ENCODE measurements around the gene MCF2L2. TPM values are rescaled to one million over a fixed set of nuclear protein-coding genes. Genes with fewer than 3 reads are reported as not detected.

The MCF2L2 gene
- total and polyA plus RNA-seq, 9 of the 15 experiments (the other 6 are each of a cell fraction or from before 2014, with no cell fraction given), result 0.56 to 4.2 (median 3.0) TPM

GRCh38 chr3:183447206-183448001, 19.0 kb upstream of the MCF2L2 start (continued):
- TF ChIP-seq TRIM24 (IDR thresholded peaks at IDR 0.05), result peak in 1 of 2 experiments; percentile 52; a peak in 1 of 4 replicates
- TF ChIP-seq NR4A1 (CRISPR knock-in tag; IDR thresholded peaks at IDR 0.05), result no peak
- TF ChIP-seq NR4A1 (tag; IDR thresholded peaks at IDR 0.05), result no peak
- no peak for TF ChIP-seq JUN (IDR thresholded peaks at IDR 0.05; ENCODE audit: borderline replicate concordance, low read depth, low read length)
- no peak for TF ChIP-seq JUN (CRISPR knock-in tag; IDR thresholded peaks at IDR 0.05; ENCODE audit: borderline replicate concordance)
- TF ChIP-seq NRF1 (conservative IDR thresholded peaks at IDR 0.05 in 1 of 2, IDR thresholded peaks at IDR 0.05 in 1 of 2), result peak; percentile 76 to 83
- TF ChIP-seq NCOR1 (IDR thresholded peaks at IDR 0.05), result peak; percentile 45; the same call in 1 of the 2 replicates
- TF ChIP-seq NONO (IDR thresholded peaks at IDR 0.05; ENCODE audit: low read depth in 2 of 2, low read length in 1 of 2), result peak in 1 of 2 experiments; percentile 79; a peak in 1 of 4 replicates
- peak; percentile 56; the same call in 1 of the 2 replicates for TF ChIP-seq ZNF395 (CRISPR knock-in tag; IDR thresholded peaks at IDR 0.05)
- 0 out of 2 replicates have a peak, but pooled peaks have one; percentile 18 for TF ChIP-seq EHMT2 (IDR thresholded peaks at IDR 0.05)
- TF ChIP-seq GTF2F1 (IDR thresholded peaks at IDR 0.05; ENCODE audit: low read depth, low read length), result 0 out of 2 replicates have a peak, but pooled peaks have one; percentile 68
- peak in 1 of 3 experiments; percentile 1; a peak in 2 of 6 replicates for TF ChIP-seq CTCF (IDR thresholded peaks at IDR 0.05 in 2 of 3, conservative IDR thresholded peaks at IDR 0.05 in 1 of 3; ENCODE audit: insufficient read depth in 2 of 3, low read depth in 1 of 3, low read length in 3 of 3)
- TF ChIP-seq ZNF280A (IDR thresholded peaks at IDR 0.05; ENCODE audit: low read depth, partially characterized antibody), result no peak
- TF ChIP-seq RERE (CRISPR knock-in tag; IDR thresholded peaks at IDR 0.05; ENCODE audit: borderline replicate concordance), result no peak
- TF ChIP-seq HDAC1 (IDR thresholded peaks at IDR 0.05), result peak in 1 of 2 experiments; percentile 79; a peak in 2 of 4 replicates
